HG02678 (cell line): ENCODE measurements around the gene CFLAR.
"Not testable (repeated sequence)": the region's sequence is repeated elsewhere in the genome, so short reads cannot be mapped to it uniquely, and the experiment has no call there.

ENCODE experiments used
- ATAC-seq: cut with Tn5 transposase; IDR thresholded peaks from one replicate; pipeline ENCODE4 v1.9.1; 2021; ENCODE audit warnings: mild to moderate bottlenecking, moderate library complexity; ENCODE audit not compliant: unreplicated experiment

Gene CFLAR

DNA sequence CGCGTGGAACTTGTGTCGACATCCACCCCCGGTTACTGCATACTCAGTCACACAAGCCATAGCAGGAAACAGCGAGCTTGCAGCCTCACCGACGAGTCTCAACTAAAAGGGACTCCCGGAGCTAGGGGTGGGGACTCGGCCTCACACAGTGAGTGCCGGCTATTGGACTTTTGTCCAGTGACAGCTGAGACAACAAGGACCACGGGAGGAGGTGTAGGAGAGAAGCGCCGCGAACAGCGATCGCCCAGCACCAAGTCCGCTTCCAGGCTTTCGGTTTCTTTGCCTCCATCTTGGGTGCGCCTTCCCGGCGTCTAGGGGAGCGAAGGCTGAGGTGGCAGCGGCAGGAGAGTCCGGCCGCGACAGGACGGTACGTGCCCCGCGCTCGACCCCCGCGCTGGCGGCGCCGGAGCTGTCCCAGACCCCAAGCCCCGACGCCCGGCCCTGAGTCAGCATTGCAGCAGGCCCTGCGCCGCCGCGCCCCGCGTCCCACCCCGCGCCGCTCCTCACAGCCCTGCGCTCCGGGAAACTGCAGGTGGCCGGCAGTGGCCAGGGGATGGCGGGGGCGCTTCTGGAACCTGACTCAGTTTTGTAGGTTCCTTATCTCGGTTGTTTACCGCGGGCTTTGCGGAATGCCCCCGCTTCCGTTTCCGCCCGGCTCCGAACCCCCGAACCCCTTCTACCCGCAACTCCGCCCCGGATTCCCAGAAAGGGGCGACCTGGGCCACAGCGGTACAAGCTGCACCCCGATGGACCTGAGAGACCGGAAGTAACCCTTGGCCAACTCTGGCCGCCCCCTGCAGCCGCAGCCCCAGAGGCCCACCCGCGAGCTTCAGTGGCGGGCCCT is at the start of gene CFLAR:
Gene CFLAR, plus strand, starts transcription at position 50 of the 844 bp plus-strand sequence. CDS start 13,702 bp downstream, outside the sequence.
- ATAC-seq = peak; percentile 36

DNA sequence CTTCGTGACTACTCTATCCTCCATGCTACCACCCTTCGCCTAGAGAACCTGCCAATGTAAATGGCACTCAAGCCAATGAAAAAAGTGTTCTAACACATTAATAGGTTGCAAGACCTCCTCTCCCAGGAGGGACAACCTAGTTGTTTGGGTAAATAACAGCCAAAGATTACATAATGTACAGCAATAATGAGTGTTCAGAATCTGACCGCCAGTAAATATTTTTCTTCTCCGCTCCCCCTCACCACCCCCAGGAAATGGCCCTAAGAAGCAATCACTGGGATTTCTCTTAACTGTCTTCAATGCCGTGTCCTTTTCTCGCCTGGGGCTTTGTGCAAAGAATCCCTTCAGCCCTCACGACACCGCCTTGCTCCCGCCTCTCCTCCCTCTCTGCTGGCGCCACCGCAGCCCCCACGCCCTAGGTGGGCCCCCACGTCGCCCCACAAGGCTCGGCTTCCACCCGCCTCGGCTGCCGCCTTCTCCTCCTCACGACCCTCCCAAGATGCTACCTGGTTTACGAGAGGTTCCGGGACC is 45.0 kb upstream of the CFLAR start:
- peak; percentile 26 for ATAC-seq

GRCh38 chr2:201071479-201072200 is 44.3 kb upstream of the CFLAR start, which contains the start of the genes HYCC2 and NDUFB3:
HYCC2 (minus strand) TSS chr2:201071671; CDS start chr2:201024009, 47,662 bp downstream.
NDUFB3 (plus strand) TSS chr2:201072001; CDS start chr2:201078883, 6,882 bp downstream.
- ATAC-seq = peak; percentile 98

DNA sequence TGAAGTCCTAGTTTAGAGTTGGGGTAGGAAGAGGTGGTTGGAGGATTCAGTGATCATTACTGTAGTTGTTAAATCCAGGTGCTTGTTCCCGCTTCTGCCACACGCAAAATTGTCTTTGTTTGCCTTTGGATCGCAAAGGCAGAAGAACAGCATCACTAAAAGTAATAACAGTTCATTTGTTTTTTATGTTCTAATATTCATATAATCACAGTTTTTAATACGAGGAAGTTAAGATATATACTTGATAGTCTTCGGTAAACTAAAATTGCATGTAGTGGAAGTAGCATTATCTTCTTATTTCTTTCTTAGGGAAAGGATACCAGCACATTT is 43.8 kb upstream of the CFLAR start:
- ATAC-seq = no peak

- ATAC-seq = no peak
Measured at GRCh38 chr2:201073071-201073470, 42.9 kb upstream of the CFLAR start.

- ATAC-seq = no peak
Measured at GRCh38 chr2:201074996-201075395, 41.0 kb upstream of the CFLAR start.

- ATAC-seq = no peak
Measured at GRCh38 chr2:201084863-201085262, 31.1 kb upstream of the CFLAR start.

DNA sequence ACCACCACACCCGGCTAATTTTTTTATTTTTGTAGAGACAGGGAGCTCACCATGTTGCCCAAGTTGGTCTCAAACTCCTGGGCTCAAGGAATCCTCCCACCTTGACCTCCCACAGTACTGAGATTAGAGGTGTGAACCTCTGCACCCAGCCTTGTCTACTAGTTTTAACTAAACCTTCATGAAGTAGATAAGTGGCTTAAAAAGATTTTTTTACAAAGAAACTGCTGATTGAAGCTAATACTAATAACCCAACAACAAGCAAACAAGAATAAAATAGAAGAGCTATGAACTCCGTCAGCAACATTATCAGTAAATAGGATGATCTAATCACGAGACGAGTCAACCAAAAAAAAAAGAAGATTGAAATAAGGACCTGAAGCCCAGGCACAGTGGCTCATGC is 25.4 kb upstream of the CFLAR start:
- ATAC-seq = no peak

DNA sequence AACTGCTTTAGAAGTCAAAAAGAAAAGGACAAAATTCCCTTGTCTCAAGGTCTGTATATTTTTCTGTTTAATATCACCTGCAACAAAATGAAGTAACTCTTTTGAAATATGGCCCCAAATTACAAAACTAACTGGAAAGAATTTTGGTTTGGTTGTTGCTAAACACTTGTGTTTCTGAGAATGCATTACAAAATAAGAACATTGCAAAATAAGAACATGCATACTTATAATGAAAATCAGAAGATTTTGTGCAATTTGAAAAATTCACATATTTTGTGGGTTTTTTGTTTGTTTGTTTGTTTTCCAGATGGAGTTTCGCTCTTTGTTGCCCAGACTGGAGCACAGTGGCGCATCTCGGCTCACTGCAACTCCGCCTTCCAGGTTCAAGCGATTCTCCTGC is 22.4 kb upstream of the CFLAR start:
- no peak for ATAC-seq

DNA sequence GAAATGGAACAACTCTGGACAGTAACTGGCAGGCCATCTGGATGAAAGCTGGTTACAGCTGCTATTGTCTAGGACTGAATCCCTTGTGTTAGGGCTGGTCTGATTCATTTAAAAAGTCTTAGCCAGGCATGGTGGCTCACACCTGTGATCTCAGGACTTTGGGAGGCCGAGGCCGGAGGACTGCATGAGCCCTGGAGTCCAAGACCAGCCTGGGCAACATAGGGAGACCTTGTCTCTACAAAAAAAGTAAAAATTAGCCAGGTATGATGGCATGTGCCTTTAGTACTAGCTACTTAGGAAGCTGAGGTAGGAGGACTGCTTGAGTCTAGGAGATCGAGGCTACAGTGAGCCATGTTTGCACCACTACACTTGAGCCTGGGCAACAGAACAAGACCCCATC is 15.5 kb upstream of the CFLAR start:
- ATAC-seq = no peak

- ATAC-seq = no peak
Measured at GRCh38 chr2:201105759-201106158, 10.2 kb upstream of the CFLAR start.

DNA sequence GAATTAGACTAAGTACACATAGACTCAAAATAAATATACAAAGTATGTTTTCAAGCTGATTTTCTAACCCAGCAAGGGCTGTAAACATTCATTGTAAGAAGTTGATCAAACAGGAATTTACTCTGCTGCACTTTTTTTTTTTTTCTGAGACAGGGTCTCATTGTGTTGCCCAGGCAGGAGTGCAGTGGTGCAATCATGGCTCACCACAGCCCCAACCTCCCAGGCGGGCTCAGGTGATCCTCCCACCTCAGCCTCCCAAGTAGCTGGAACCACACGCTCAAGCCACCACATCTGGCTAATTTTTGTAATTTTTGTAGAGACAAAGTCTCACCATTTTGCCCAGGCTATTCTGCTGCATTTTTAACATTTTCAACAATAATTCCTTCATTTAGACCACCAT is 8.3 kb upstream of the CFLAR start:
- no peak for ATAC-seq

GRCh38 chr2:201108341-201108740 is 7.6 kb upstream of the CFLAR start:
- ATAC-seq = no peak

DNA sequence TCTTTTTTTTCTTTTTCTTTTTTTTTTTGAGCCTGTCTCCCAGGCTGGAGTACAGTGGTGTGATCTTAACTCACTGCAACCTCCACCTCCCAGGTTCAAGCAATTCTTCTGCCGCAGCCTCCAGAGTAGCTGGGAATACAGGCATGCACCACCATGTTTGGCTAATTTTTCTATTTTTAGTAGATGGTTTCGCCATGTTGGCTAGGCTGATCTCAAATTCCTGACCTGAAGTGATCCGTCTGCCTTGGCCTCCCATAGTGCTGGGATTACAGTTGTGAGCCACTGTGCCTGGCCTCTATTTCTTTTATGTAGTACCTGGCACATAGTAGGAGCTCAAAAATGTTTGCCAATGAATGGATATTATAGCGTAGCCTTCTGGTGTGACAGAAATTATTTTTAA is 6.8 kb upstream of the CFLAR start:
- no peak for ATAC-seq

GRCh38 chr2:201110615-201111014 is 5.3 kb upstream of the CFLAR start:
- ATAC-seq = no peak

- ATAC-seq = no peak
Measured at GRCh38 chr2:201111096-201111495, 4.9 kb upstream of the CFLAR start.

DNA sequence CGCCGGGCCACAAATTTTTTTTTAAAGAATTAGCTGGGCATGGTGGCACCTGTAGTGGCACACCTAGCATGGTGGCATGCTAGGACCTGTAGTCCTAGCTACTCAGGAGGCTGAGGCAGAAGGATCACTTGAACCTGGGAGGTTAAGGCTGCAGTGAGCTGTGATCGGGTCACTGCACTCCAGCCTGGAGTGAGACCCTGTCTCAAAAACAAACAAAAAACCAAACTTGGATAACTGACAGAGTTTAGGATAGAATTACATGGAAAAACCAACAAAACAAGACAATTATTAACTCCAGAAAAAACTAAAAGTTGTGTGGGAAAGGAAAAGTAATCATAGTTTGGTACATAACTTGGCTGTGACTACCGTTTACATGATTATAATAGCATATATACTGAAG is 1.6 kb upstream of the CFLAR start:
- ATAC-seq = no peak

GRCh38 chr2:201114846-201115245 is 1.1 kb upstream of the CFLAR start:
- ATAC-seq = no peak

GRCh38 chr2:201116959-201117734 is 1.2 kb downstream of the CFLAR start:
- peak; percentile 12 for ATAC-seq

DNA sequence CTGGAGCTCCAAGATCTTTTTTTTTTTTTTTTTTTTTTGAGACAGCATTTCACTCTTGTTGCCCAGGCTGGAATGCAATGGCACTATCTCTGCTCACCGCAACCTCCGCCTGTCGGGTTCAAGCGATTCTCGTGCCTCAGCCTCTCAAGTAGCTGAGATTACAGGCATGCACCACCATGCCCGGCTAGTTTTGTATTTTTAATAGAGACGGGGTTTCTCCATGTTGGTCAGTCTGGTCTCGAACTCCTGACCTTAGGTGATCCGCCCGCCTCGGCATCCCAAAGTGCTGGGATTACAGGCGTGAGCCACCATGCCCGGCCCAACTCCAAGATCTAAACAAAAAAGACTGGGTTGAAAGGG is 1.8 kb downstream of the CFLAR start:
- ATAC-seq = not testable (repeated sequence)
